GM12865 (cell line): Measurements from ENCODE around the gene SVIL.
"Not testable (repeated sequence)": the region's sequence is repeated elsewhere in the genome, so short reads cannot be mapped to it uniquely, and the experiment has no call there.

Source experiments
- DNase-seq: peaks from one replicate; pipeline ENCODE4 v3.0.0; 2010; ENCODE audit warnings: low read depth
- H3K4me3 ChIP-seq: 2 replicates; pipeline ENCODE4 v1.5.1; 2011; ENCODE audit warnings: mild to moderate bottlenecking, low read depth, low read length, control low read depth
- TF ChIP-seq, protein P1 (sequence below): IDR thresholded peaks from 2 replicates; pipeline ENCODE4 v1.5.1; 2011; ENCODE audit warnings: low read length, control low read depth, low read depth, inconsistent platforms; ENCODE audit not compliant: insufficient read depth; ENCODE audit errors: missing control alignments

SVIL gene

DNA sequence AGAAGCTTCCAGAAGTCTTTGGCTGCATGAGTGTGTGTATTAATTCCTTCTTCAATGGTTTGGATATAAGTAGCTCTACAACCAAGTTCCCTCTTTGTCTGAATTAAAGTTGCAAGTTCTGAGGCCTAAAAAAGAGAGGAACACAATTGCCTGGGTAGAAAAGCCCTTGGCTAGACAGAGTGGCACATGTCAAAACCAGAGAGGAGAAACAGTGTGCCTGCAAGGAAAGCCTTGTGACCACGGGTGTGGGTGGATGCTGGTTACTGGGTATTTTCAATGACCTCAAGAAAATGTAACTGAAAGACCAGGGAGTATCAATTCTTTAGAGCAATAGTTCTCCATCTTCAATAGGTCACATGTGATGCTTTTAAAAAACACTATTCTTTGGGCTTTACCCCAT, 148.3 kb downstream of the SVIL start:
- peak; percentile 10 for DNase-seq
- no peak overlapping the region for H3K4me3 ChIP-seq
- TF ChIP-seq, protein P1, sequence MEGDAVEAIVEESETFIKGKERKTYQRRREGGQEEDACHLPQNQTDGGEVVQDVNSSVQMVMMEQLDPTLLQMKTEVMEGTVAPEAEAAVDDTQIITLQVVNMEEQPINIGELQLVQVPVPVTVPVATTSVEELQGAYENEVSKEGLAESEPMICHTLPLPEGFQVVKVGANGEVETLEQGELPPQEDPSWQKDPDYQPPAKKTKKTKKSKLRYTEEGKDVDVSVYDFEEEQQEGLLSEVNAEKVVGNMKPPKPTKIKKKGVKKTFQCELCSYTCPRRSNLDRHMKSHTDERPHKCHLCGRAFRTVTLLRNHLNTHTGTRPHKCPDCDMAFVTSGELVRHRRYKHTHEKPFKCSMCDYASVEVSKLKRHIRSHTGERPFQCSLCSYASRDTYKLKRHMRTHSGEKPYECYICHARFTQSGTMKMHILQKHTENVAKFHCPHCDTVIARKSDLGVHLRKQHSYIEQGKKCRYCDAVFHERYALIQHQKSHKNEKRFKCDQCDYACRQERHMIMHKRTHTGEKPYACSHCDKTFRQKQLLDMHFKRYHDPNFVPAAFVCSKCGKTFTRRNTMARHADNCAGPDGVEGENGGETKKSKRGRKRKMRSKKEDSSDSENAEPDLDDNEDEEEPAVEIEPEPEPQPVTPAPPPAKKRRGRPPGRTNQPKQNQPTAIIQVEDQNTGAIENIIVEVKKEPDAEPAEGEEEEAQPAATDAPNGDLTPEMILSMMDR, result no peak

DNA sequence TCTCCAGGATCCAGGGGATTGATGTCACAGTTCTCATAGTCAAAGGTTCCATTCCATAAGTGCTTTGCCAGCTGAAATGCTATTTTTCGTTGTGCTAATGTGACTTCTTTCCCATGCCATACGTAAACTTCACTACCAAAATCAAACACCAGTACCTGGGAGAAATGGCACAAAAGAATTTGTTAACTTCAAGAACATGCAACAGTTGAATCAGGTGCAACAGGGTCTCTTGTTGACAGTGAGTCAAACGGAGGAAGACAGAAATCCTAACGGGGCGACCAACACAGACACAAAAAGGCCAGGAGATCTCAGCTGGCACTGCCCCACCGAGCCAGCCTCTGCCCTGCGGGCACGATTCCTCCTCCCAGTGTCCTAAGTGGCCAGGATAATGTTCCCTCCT, 150.1 kb downstream of the SVIL start:
- DNase-seq, result not testable (repeated sequence)

DNA sequence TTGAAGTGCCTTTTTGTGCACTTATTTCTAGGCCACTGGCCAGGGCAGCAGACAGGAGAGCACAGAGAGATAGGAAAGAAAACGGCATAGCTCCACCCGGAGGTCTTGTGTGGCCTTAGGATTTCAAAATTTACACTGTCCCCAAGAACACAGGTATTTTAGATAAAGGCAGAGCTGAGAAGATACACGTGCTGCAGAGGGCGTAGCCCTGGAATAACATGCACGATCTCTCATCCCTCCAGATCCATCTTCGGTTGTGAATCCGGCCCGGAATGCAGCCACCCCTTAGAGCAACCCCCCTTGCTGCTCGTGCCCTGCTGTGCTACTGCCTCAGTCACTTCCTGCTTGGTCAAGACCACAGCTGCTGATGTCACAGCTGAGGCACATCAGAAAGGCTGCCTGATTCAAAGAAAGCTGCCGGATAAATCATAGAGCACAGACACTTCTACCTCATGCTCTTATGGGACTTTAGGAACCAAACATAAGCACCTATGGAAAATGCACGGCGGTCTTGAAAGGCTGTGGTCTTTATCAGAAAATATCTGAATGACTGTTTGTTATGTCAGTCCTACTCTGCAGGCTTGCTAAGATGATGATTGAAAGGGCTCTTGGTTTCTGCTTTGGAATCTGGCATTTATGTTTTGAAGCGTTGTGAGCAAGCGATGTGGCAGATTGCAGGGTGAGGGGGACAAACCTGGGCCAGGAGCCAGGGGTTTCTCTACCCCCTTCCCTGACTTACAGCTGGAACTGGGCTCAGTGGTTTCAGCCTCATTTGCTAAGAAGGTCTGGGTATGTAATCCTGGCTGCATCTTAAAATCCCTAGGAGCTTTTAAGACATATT, 152.0 kb downstream of the SVIL start:
- peak; percentile 24 for DNase-seq
- no peak overlapping the region for H3K4me3 ChIP-seq
- TF ChIP-seq, protein P1, result no peak

More for the DNA sequence above, 150.1 kb downstream of the SVIL start:
- H3K4me3 ChIP-seq, result not testable (repeated sequence)

DNA sequence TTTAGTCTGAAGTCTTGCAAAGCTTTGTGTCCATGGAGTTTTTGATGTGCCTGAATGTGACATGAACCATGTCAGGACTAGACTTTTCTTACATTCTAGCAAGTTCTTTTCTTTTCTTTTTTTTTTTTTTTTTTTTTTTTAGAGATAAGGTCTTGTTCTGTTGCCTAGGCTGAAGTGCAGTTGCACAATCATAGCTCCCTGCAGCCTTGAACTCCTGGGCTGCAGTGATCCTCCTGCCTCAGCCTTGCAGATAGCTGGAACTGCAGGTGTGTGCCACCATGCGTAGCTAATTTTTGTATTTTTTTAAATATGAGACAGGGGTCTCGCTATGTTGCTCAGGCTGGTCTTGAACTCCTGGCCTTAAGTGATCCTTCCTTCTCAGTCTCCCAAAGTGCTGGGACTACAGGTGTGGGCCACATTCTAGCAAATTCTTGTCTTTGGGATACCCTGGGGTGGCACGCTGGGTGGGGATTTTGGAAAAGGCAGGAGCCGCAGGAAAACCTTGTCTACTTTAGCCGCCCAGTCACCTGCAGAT, 152.8 kb downstream of the SVIL start:
- H3K4me3 ChIP-seq, result no peak overlapping the region
- TF ChIP-seq, protein P1, result no peak
- DNase-seq, result no peak

DNA sequence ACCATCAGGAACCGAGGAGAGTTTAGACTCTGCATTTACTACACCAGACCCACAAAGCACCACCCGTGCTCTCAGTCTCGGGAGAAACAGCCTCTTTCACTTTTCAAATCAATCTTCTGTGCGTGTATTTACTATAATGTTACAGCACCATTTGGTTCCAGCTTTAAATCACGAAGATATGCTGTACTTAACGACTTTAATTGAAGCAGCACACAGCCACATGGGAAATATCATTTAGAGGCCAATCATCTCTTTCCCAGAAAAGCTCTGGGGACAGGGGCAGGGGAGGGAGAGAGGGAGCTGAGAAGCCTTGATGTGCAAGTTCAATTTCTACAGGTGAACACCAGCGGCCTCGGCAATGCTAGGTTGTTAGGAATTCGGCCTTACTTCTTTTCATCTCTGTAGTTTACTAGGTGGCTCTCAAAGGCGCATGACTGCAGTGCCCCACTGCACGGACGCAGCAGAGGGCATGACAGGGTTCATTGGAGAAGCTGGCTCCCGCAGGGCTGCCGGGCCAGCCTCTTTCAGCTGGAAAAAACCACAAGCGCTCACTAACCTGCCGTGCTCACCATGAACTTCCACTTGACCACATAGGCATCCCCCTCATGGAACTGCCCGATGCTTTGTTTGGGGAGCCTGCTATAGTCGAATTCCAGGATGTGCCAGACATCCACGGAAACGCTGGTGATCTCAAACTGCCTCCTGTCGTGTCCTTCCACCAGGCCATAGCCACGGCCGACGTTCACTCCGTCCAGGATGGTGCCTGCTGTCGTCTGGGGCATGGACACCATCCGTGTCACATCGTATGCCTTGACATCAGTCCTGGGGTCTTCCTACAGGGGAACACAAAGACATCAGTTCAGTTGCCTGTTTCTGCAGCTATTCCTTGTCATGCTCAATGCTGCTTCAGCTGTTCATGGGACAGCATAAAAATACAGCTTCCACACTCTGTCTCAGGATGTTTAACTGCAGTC, 154.5 kb downstream of the SVIL start:
- TF ChIP-seq, protein P1, result no peak
- DNase-seq, result peak; percentile 33
- H3K4me3 ChIP-seq, result no peak overlapping the region

DNA sequence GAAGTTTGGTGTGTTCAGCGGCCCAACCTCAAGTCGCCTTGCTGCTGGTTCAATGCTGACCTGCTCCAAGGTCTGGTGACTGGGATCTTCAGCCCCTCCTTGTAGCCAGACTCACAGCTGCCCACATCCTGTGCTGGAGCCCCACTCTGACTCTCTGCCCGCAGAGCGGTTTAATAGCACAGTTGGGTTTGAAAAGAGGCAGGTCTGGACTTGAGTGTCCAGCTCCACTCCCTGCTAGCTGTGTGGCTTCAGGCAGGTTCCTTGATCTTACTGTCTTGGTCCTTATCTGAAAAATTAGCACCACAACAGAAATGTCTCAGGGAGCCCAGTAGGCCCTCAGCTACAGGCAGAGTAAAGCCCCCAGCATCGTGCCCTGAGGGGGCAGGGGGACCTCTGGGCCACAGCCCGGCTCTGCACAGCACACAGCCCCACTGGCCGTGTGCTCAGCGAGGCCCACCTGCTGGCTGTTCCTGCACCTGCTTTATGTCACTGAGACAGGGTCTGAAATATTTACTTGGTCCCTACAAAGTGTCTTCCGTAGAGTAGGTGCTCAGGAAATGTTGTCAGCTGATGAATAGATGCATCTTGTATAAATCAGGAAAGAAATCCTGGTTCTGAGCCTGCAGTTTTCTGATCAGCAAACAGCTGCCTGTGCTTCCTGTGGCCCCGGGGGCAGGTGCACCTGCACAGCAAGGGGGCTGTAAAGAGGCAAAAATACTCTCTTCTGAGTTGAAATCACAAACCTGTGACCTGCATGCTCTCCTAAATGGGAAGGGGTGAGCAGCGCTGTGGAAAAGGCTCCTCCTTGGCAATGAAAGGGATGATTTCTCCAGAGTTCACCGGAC, 155.5 kb downstream of the SVIL start:
- H3K4me3 ChIP-seq, result no peak overlapping the region
- DNase-seq, result peak; percentile 54
- TF ChIP-seq, protein P1, result no peak
